Activated CD8-positive, alpha-beta T cell treated with anti-CD3 and anti-CD28 coated beads for 36 hours (primary cell): ENCODE data around the gene GATB. TPM values are rescaled to one million over a fixed set of nuclear protein-coding genes. Genes with fewer than 3 reads are reported as not detected.

ENCODE experiments used
- ATAC-seq: fragments of 200-7000 bp; cut with Tn5 transposase; one replicate; pipeline ENCODE4 v1.10.0; 2021; ENCODE audit warnings: mild to moderate bottlenecking, moderate library complexity
- CTCF ChIA-PET: fragments of 350-600 bp; sonication (Branson Sonifier 250); formaldehyde crosslinking; loops from one replicate; lab custom pipeline; 2021; ENCODE audit warnings: antibody characterized with exemption; lab: Charles Lee
- POLR2A ChIA-PET: fragments of 350-600 bp; sonication (Branson Sonifier 250); formaldehyde crosslinking; loops from one replicate; lab custom pipeline; 2021; ENCODE audit warnings: antibody characterized with exemption; lab: Charles Lee
- DNase-seq: peaks from one replicate; pipeline ENCODE4 v3.0.0-alpha.2; 2020
- H3K27ac Mint-ChIP-seq: one replicate; pipeline ENCODE4 v1.8.0; 2021; ENCODE audit warnings: mild to moderate bottlenecking, mixed read lengths
- H3K27me3 Mint-ChIP-seq: one replicate; pipeline ENCODE4 v1.8.0; 2021; ENCODE audit warnings: mixed read lengths
- H3K36me3 Mint-ChIP-seq: one replicate; pipeline ENCODE4 v1.8.0; 2021; ENCODE audit warnings: low read depth, mixed read lengths
- H3K4me1 Mint-ChIP-seq: one replicate; pipeline ENCODE4 v1.8.0; 2021; ENCODE audit warnings: low read depth, mixed read lengths
- H3K4me3 Mint-ChIP-seq: one replicate; pipeline ENCODE4 v1.8.0; 2021; ENCODE audit warnings: mild to moderate bottlenecking, moderate library complexity, mixed read lengths
- H3K9me3 Mint-ChIP-seq: one replicate; pipeline ENCODE4 v1.8.0; 2021; ENCODE audit warnings: mixed read lengths
- intact Hi-C: fragments of 100-400 bp; cut with micrococcal nuclease; formaldehyde crosslinking; loops from one replicate; pipeline ENCODE4 v1.10.0; 2022
- total RNA-seq, 2 experiments: library from RNA; stranded (reverse); gene quantifications; one replicate each; pipeline ENCODE4 v1.2.3, GENCODE V29; 2021
- TF ChIP-seq, protein P1 (sequence below): fragments of 200-600 bp; IDR thresholded peaks from one replicate; pipeline ENCODE4 v1.8.0; 2022; ENCODE audit warnings: antibody characterized with exemption, mild to moderate bottlenecking

Gene GATB
- total RNA-seq, 2 experiments from 2014 or later: 19.1 to 22.3 TPM

DNA sequence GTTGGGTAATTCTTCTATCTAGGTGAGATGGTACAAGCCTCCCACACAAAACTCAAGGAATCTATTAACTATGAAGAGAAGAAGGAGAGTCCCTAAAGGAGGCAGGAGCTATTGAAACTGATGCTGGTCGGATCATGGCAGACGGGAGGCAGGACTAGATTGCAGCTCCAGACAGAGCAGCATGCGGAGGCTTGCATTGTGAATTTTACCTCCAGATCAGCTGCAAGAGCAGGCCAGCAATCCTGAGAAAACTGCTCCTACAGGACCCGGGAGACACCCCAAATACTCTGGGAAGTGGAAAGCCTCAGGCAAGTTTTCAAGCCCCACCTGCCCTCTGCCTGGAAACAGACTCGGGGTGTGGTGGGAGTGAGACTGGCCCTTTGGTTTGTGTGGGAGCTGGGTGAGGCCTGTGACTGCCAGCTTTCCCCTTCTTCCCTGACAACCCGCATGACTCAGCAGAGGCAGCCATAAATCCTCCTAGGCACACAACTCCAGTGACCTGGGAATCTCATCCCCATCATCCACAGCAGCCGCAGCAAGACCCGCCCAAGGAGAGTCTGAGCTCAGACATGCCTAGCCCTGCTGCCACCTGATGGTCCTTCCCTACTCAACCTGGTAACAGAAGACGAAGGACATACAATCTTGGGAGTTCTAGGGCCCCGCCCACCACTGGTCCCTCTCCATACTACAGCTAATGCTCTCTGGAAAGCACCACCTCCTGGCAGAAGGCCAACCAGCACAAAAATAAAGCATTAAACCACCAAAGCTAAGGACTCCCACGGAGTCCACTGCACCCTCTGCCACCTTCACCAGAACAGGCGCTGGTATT is 30.9 kb downstream of the GATB start:
- DNase-seq (no peak), ATAC-seq (no peak)
- POLR2A ChIA-PET: no interaction called here
- H3K4me1 Mint-ChIP-seq: peaks cover 4% of the 10 kb centered on the region
- no peaks in the 10 kb centered on the region for H3K27me3 Mint-ChIP-seq
- CTCF ChIA-PET: interaction anchor here (1.0 kb wide), 1 partner anchor 323 kb away, joined by 3 read pairs; no protein-coding TSS in a partner anchor
- H3K27ac Mint-ChIP-seq: no peak overlapping the region
- TF ChIP-seq, protein P1, sequence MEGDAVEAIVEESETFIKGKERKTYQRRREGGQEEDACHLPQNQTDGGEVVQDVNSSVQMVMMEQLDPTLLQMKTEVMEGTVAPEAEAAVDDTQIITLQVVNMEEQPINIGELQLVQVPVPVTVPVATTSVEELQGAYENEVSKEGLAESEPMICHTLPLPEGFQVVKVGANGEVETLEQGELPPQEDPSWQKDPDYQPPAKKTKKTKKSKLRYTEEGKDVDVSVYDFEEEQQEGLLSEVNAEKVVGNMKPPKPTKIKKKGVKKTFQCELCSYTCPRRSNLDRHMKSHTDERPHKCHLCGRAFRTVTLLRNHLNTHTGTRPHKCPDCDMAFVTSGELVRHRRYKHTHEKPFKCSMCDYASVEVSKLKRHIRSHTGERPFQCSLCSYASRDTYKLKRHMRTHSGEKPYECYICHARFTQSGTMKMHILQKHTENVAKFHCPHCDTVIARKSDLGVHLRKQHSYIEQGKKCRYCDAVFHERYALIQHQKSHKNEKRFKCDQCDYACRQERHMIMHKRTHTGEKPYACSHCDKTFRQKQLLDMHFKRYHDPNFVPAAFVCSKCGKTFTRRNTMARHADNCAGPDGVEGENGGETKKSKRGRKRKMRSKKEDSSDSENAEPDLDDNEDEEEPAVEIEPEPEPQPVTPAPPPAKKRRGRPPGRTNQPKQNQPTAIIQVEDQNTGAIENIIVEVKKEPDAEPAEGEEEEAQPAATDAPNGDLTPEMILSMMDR: no peak
- intact Hi-C loops: no loop called here
- no peak overlapping the region for H3K4me3 Mint-ChIP-seq
- H3K9me3 Mint-ChIP-seq: no peaks in the 10 kb centered on the region
- peaks cover 19% of the 10 kb centered on the region for H3K36me3 Mint-ChIP-seq

DNA sequence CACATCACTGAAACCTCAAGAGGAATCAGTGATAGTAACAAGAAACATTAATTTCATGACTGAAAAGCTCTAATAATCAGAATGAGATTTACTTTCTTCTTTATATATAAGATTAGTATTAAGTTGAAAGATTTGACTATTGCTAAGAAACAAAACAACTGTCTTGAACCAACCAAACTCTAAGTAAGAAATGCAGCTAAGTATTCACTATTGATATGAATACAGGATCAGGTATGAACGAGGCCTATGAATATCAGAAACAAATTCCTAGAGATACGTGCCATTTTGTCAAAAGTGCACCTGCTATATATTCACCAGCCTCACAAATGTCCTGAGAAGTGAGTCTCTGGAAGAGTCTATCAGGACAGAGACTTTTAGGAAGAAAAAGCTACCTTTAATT is 32.1 kb downstream of the GATB start:
- Mint-ChIP-seq H3K27ac (no peak overlapping the region), H3K9me3 (no peaks in the 10 kb centered on the region), H3K27me3 (no peaks in the 10 kb centered on the region), H3K36me3 (peaks cover 11% of the 10 kb centered on the region), H3K4me3 (no peak overlapping the region), H3K4me1 (peaks cover 4% of the 10 kb centered on the region)
- TF ChIP-seq, protein P1: no peak
- DNase-seq (no peak), ATAC-seq (no peak)
- POLR2A ChIA-PET: no interaction called here
- CTCF ChIA-PET: no interaction called here
- intact Hi-C loops: no loop called here

DNA sequence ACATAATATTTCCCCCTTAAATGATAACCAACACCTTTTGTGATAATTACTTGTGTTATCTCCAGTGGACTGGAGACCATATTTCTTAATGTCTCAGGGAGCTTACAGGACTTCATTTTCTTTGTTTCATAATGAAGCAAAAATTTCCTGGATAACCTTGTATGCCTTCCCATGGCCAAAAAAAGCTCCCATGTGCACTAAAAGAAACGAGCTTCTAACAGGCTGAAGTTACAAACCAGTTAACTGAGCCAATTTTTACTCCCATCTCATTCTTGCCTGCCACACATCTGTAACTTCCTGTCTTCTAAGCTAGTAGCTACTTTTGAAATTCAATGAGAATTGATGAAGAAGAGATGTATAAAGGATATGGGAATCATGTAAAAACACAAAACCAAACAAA is 32.8 kb downstream of the GATB start:
- ChIA-PET POLR2A (no interaction called here), CTCF (no interaction called here)
- TF ChIP-seq, protein P1: no peak
- H3K36me3 Mint-ChIP-seq: peaks cover 8% of the 10 kb centered on the region
- H3K27me3 Mint-ChIP-seq: no peaks in the 10 kb centered on the region
- ATAC-seq (no peak), DNase-seq (no peak)
- intact Hi-C loops: no loop called here
- peak overlapping the region; percentile 50 for H3K27ac Mint-ChIP-seq
- H3K9me3 Mint-ChIP-seq: no peaks in the 10 kb centered on the region
- H3K4me1 Mint-ChIP-seq: peaks cover 4% of the 10 kb centered on the region
- H3K4me3 Mint-ChIP-seq: no peak overlapping the region

DNA sequence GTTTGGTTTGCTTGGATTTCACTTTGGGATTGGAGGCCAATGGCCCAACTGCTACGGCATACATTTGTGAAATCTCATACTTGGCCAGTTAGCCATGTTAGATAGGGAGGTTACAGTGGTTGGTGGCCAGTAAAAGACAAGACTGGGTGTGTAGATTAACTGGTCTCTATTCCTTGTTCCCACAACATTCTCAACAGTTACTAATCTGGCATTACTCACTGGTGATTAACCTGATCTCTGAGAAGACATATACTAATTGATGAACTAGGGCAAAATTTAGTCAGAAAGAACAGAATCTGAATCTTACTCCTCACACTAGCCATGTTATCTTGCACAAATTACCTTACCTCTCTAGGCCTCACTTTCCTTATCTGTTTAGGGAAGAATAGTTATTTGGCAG is 33.4 kb downstream of the GATB start:
- CTCF ChIA-PET: no interaction called here
- no peaks in the 10 kb centered on the region for H3K27me3 Mint-ChIP-seq
- POLR2A ChIA-PET: no interaction called here
- TF ChIP-seq, protein P1: no peak
- H3K36me3 Mint-ChIP-seq: peaks cover 11% of the 10 kb centered on the region
- H3K4me1 Mint-ChIP-seq: peaks cover 2% of the 10 kb centered on the region
- no peak overlapping the region for H3K4me3 Mint-ChIP-seq
- DNase-seq (no peak), ATAC-seq (no peak)
- intact Hi-C loops: no loop called here
- H3K9me3 Mint-ChIP-seq: no peaks in the 10 kb centered on the region
- H3K27ac Mint-ChIP-seq: no peak overlapping the region

DNA sequence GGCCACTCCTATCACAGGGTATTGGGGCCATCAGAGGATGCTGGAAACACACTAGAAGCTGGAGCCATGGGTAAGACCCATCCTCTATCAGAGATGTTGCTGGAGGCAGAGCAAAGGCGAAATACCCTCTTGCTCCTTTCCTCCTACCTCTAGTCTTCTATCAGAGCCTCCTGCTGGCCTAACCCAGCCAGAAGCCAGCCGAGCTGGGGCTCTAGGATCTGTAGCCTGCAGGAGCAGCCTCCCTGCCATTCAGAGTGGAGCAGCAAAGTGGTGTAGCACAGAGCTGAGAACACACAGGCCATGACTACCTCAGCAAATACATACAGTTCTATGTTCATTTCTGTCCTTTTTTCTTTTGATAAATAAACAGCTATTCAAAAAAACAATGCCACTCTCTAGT is 35.7 kb downstream of the GATB start:
- DNase-seq (no peak), ATAC-seq (no peak)
- H3K4me3 Mint-ChIP-seq: no peak overlapping the region
- no peaks in the 10 kb centered on the region for H3K27me3 Mint-ChIP-seq
- H3K36me3 Mint-ChIP-seq: peaks cover 9% of the 10 kb centered on the region
- H3K9me3 Mint-ChIP-seq: no peaks in the 10 kb centered on the region
- ChIA-PET CTCF (interaction anchor here (2.1 kb wide), 1 partner anchor 80 kb away, joined by 5 read pairs; no protein-coding TSS in a partner anchor), POLR2A (interaction anchor here (0.6 kb wide), 1 partner anchor 23 kb away, joined by 3 read pairs; no protein-coding TSS in a partner anchor)
- H3K4me1 Mint-ChIP-seq: peaks cover 2% of the 10 kb centered on the region
- H3K27ac Mint-ChIP-seq: no peak overlapping the region
- TF ChIP-seq, protein P1: no peak
- intact Hi-C loops: no loop called here
